ENCODE results near the gene VPS13D. TPM values are rescaled to one million over a fixed set of nuclear protein-coding genes. Genes with fewer than 3 reads are reported as not detected.
A peak's percentile ranks its signal among the peaks of the same experiment; 100 is the strongest.

VPS13D gene
- polyA plus RNA-seq, 3 donors: 3.6 to 20.2 (median 5.1) TPM

- H3K4me3 Mint-ChIP-seq: no peak overlapping the region
- no peaks in the 10 kb centered on the region for H3K79me2 ChIP-seq (ENCODE audit: insufficient read depth, low read length)
- H3K36me3 ChIP-seq (replicated peaks in 1 of 2; ENCODE audit: control insufficient read depth in 1 of 2, insufficient read depth in 2 of 2, low read length in 2 of 2): no peaks in the 10 kb centered on the region
- no peaks in the 10 kb centered on the region for H3K9me3 ChIP-seq (replicated peaks in 1 of 2; ENCODE audit: control insufficient read depth in 1 of 2, insufficient read depth in 1 of 2, low read length in 2 of 2)
- H3K9ac ChIP-seq (ENCODE audit: insufficient read depth, low read length, poor library complexity, severe bottlenecking): no peak overlapping the region
- 94% methylated on average over 14 of the region's 16 CpGs for WGBS (ENCODE audit: insufficient coverage)
- H3K4me1 ChIP-seq (ENCODE audit: control insufficient read depth in 1 of 2, insufficient read depth in 2 of 2, low read length in 2 of 2): no peaks in the 10 kb centered on the region
- no peaks in the 10 kb centered on the region for H3K36me3 Mint-ChIP-seq
- intact Hi-C loops (cut with micrococcal nuclease): no loop called here
- no peaks in the 10 kb centered on the region for H4K20me1 ChIP-seq (ENCODE audit: insufficient read depth, low read length)
- H3K27me3 Mint-ChIP-seq (ENCODE audit: low read depth in 3 of 3): peaks cover 0 to 6% (median 5%) of the 10 kb centered on the region in 3 donors
- no peak overlapping the region for H3K27ac ChIP-seq (ENCODE audit: low read depth in 1 of 2, low read length in 2 of 2)
- no peak overlapping the region for H3K4me2 ChIP-seq (replicated peaks; ENCODE audit: extremely low read depth, low read length, poor library complexity, severe bottlenecking)
- DNase-seq: no peak
- H3K4me1 Mint-ChIP-seq: peaks cover 5% of the 10 kb centered on the region
- no peaks in the 10 kb centered on the region for H3K27me3 ChIP-seq (ENCODE audit: control insufficient read depth in 2 of 2, insufficient read depth in 2 of 2, low read length in 2 of 2)
- H3K27ac Mint-ChIP-seq: peak overlapping the region in 3 of 7 donors; percentile 1 to 31 (median 21)
- H2AFZ ChIP-seq (ENCODE audit: insufficient read depth, low read depth, low read length, poor library complexity, severe bottlenecking): no peak overlapping the region
- peaks cover 0 to 3% (median 0%) of the 10 kb centered on the region in 7 donors for H3K9me3 Mint-ChIP-seq
- H3K4me3 ChIP-seq (replicated peaks in 1 of 3; ENCODE audit: low read depth in 2 of 3, low read length in 3 of 3): no peak overlapping the region
- no peak for TF ChIP-seq CTCF (IDR thresholded peaks at IDR 0.05)
These were observed 323.4 kb downstream of the VPS13D start for GRCh38 chr1:12552951-12553921.

- TF ChIP-seq CTCF (IDR thresholded peaks at IDR 0.05): no peak
- DNase-seq: no peak
- Histone ChIP-seq H3K27me3 (ENCODE audit: control insufficient read depth in 2 of 2, insufficient read depth in 2 of 2, low read length in 2 of 2) (no peaks in the 10 kb centered on the region), H3K4me1 (ENCODE audit: control insufficient read depth in 1 of 2, insufficient read depth in 2 of 2, low read length in 2 of 2) (no peaks in the 10 kb centered on the region), H4K20me1 (ENCODE audit: insufficient read depth, low read length) (no peaks in the 10 kb centered on the region), H3K4me2 (replicated peaks; ENCODE audit: extremely low read depth, low read length, poor library complexity, severe bottlenecking) (no peak overlapping the region), H2AFZ (ENCODE audit: insufficient read depth, low read depth, low read length, poor library complexity, severe bottlenecking) (no peak overlapping the region), H3K9ac (ENCODE audit: insufficient read depth, low read length, poor library complexity, severe bottlenecking) (no peak overlapping the region), H3K9me3 (replicated peaks in 1 of 2; ENCODE audit: control insufficient read depth in 1 of 2, insufficient read depth in 1 of 2, low read length in 2 of 2) (no peaks in the 10 kb centered on the region), H3K79me2 (ENCODE audit: insufficient read depth, low read length) (no peaks in the 10 kb centered on the region), H3K27ac (ENCODE audit: low read depth in 1 of 2, low read length in 2 of 2) (no peak overlapping the region), H3K4me3 (replicated peaks in 1 of 3; ENCODE audit: low read depth in 2 of 3, low read length in 3 of 3) (no peak overlapping the region), H3K36me3 (replicated peaks in 1 of 2; ENCODE audit: control insufficient read depth in 1 of 2, insufficient read depth in 2 of 2, low read length in 2 of 2) (no peaks in the 10 kb centered on the region)
- Mint-ChIP-seq H3K4me3 (no peak overlapping the region), H3K4me1 (peaks cover 5% of the 10 kb centered on the region), H3K27me3 (ENCODE audit: low read depth in 3 of 3) (peaks cover 0 to 6% (median 5%) of the 10 kb centered on the region in 3 donors), H3K9me3 (peaks cover 0 to 3% (median 0%) of the 10 kb centered on the region in 7 donors), H3K36me3 (no peaks in the 10 kb centered on the region), H3K27ac (no peak overlapping the region)
- intact Hi-C loops (cut with micrococcal nuclease): no loop called here
- 100% methylated on average over 2 of the region's 3 CpGs for WGBS (ENCODE audit: insufficient coverage)
These were observed 324.1 kb downstream of the VPS13D start for GRCh38 chr1:12553963-12554362.

All from CD14-positive monocyte (primary cell).